Measurements from ENCODE around the gene TVP23A. TPM values are rescaled to one million over a fixed set of nuclear protein-coding genes. Genes with fewer than 3 reads are reported as not detected.
"Not testable (repeated sequence)": the region's sequence is repeated elsewhere in the genome, so short reads cannot be mapped to it uniquely, and the experiment has no call there.

The TVP23A gene
- total RNA-seq, 1 donor from 2014 or later: 0.24 TPM

DNA sequence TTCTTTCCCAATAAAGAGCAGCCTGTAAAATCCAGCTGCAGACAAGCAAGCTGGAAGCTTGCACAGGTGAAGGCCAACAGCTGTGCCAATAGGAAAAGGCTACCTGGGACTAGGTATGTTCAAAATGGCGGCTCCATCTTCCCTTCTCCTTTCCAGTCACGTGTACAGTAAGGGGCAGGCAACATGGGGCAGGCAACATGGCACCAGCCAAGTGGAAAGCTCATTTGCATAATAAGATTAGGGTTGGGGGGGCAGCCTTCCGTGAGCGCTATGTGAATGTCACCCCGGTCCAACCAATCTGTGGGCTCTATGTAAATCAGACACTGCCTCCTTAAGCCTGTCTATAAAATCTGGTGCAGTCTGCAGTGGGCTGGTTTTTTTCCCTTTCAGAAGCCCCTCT, 31.3 kb downstream of the TVP23A start:
- Histone ChIP-seq H3K27ac (no peak overlapping the region), H3K27me3 (ENCODE audit: low read depth) (no peaks in the 10 kb centered on the region), H3K4me3 (no peak overlapping the region), H3K36me3 (no peaks in the 10 kb centered on the region), H3K9me3 (no peaks in the 10 kb centered on the region), H3K4me1 (peaks cover 4% of the 10 kb centered on the region)
- ATAC-seq (no peak), DNase-seq (no peak)
- TF ChIP-seq CTCF (IDR thresholded peaks at IDR 0.05): no peak
- intact Hi-C loops (cut with DNase I): no loop called here

- H3K9me3 ChIP-seq: no peaks in the 10 kb centered on the region
- no peak overlapping the region for H3K27ac ChIP-seq
- no peaks in the 10 kb centered on the region for H3K27me3 ChIP-seq (ENCODE audit: low read depth)
- H3K4me3 ChIP-seq: no peak overlapping the region
- TF ChIP-seq CTCF (IDR thresholded peaks at IDR 0.05): no peak
- no peaks in the 10 kb centered on the region for H3K36me3 ChIP-seq
- DNase-seq (no peak), ATAC-seq (peak; percentile 40 to 53)
- no peaks in the 10 kb centered on the region for H3K4me1 ChIP-seq
- intact Hi-C loops (cut with DNase I): no loop called here
These were observed 36.0 kb downstream of the TVP23A start for GRCh38 chr16:10782628-10783027.

DNA sequence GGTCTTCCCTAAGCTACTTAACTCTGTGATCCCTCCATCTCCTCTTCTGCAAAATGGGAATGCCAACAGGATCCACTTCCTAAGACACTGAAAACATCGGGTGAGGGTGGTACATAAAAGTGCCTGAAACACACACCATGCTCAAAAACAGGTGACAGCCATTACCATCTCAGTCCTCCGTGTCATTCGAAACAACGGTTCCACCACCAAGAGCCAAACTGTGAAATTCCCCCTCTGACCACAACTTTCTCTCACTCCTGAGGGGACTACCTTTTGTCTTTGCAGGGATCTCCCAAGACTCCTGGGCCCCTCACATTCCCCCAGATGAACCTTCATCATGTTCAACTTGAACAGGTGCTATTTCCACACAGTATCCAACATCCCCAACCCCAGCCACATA, 38.0 kb downstream of the TVP23A start:
- no peak for TF ChIP-seq CTCF (IDR thresholded peaks at IDR 0.05)
- DNase-seq: no peak
- intact Hi-C loops (cut with DNase I): no loop called here

DNA sequence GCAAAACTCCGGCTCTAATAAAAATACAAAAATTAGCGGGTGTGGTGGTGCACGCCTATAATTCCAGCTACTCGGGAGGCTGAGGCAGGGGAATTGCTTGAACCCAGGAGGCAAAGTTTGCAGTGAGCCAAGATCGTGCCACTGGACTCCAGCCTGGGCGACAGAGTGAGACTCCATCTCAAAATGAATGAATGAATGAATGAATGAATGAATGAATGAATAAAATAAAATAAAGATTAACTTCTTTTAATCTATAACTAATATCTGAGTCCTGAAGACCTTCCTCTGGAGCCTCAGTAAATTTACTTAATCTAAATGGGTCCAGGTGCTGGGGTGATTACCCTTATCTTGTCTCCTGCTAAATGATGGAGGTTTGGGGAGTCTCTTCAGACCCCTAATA, 38.7 kb downstream of the TVP23A start:
- not testable (repeated sequence) for ATAC-seq, H3K4me1 ChIP-seq

More for the DNA sequence above, 38.0 kb downstream of the TVP23A start:
- Histone ChIP-seq H3K4me3 (no peak overlapping the region), H3K9me3 (no peaks in the 10 kb centered on the region), H3K27ac (no peak overlapping the region), H3K27me3 (ENCODE audit: low read depth) (no peaks in the 10 kb centered on the region), H3K4me1 (no peaks in the 10 kb centered on the region), H3K36me3 (no peaks in the 10 kb centered on the region)
- ATAC-seq: no peak

DNA sequence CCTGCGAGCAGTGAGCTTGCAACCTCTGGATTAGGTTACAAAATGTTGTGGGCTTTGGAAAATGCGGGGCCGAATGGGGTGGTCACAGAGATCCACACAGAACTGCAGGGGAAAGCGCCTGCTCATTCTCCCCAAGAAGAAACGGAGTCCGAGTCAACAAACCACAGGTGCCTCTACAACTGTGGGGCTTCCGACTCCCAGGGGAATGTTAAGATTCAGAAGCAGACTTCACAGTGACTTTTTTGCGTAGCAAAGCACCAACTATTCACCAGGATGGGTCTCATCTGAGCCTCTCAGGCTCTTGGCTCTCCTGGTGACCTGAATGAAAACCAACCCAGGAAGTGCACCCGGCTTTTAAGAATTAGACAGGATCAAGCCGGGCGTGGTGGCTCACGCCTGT, 41.2 kb downstream of the TVP23A start:
- intact Hi-C loops (cut with DNase I): no loop called here
- H3K9me3 ChIP-seq: no peaks in the 10 kb centered on the region
- ATAC-seq (no peak), DNase-seq (no peak)
- no peak for TF ChIP-seq CTCF (IDR thresholded peaks at IDR 0.05)
- H3K4me1 ChIP-seq: no peaks in the 10 kb centered on the region
- H3K27ac ChIP-seq: no peak overlapping the region
- no peak overlapping the region for H3K4me3 ChIP-seq
- no peaks in the 10 kb centered on the region for H3K36me3 ChIP-seq
- H3K27me3 ChIP-seq (ENCODE audit: low read depth): no peaks in the 10 kb centered on the region

More for the DNA sequence above, 38.7 kb downstream of the TVP23A start:
- DNase-seq; H3K4me3 ChIP-seq; H3K36me3 ChIP-seq; H3K27ac ChIP-seq; H3K9me3 ChIP-seq; intact Hi-C loops (cut with DNase I); H3K27me3 ChIP-seq (ENCODE audit: low read depth): not testable (repeated sequence)

DNA sequence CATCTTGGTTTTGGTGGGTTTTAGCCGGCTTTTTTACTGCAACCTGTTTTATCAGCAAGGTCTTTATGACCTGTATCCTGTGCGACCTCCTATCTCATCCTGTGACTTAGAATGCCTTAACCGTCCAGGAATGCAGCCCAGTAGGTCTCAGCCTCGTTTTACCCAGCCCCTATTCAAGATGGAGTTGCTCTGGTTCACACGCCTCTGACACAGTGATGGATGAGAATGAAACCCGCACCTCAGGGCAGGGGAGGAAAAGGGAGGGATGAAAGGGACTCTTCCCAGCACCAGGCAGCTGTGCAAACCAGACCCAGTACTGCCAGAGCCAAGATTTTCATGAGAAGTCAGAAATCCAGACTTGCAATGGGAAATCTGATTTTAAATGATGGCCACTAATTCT, 41.7 kb downstream of the TVP23A start:
- ATAC-seq; H3K36me3 ChIP-seq; intact Hi-C loops (cut with DNase I); H3K27me3 ChIP-seq (ENCODE audit: low read depth); DNase-seq; H3K4me1 ChIP-seq; H3K9me3 ChIP-seq; H3K4me3 ChIP-seq; H3K27ac ChIP-seq: not testable (repeated sequence)

DNA sequence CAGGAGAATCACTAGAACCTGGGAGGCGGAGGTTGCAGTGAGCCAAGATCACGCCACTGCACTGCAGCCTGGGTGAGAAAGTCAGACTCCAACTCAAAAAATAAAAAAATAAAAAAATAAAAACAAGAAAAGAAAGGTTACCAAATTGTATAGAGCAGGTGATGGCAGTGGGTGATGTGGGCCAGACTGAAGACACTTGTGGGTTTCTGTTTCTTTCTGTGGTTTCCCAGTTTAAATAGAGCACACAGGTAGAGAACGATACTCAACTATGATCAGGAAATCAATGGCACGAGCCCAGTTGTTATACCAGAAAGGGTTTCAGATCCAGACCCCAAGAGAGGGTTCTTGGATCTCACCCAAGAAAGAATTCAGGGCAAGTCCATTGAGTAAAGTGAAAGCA, 42.3 kb downstream of the TVP23A start:
- no peak for TF ChIP-seq CTCF (IDR thresholded peaks at IDR 0.05)
- H3K4me1 ChIP-seq: no peaks in the 10 kb centered on the region
- DNase-seq: no peak
- ATAC-seq: no peak
- H3K4me3 ChIP-seq: no peak overlapping the region
- no peaks in the 10 kb centered on the region for H3K9me3 ChIP-seq
- H3K27me3 ChIP-seq (ENCODE audit: low read depth): no peaks in the 10 kb centered on the region
- intact Hi-C loops (cut with DNase I): no loop called here
- H3K36me3 ChIP-seq: no peaks in the 10 kb centered on the region
- H3K27ac ChIP-seq: no peak overlapping the region

All from lower lobe of right lung (tissue), 2 donors.